ENCODE measurements around the gene KRTAP10-2. TPM values are rescaled to one million over a fixed set of nuclear protein-coding genes. Genes with fewer than 3 reads are reported as not detected.

Gene KRTAP10-2
- total and polyA plus RNA-seq, 7 donors = not detected

- H3K9me3 ChIP-seq = no peaks in the 10 kb centered on the region
- H3K27me3 ChIP-seq = no peaks in the 10 kb centered on the region
- no peak for TF ChIP-seq POLR2AphosphoS5 (IDR thresholded peaks at IDR 0.05)
- no peak for TF ChIP-seq POLR2A (IDR thresholded peaks at IDR 0.05)
- no peak for TF ChIP-seq CTCF (IDR thresholded peaks at IDR 0.05)
- no peak for TF ChIP-seq EP300 (IDR thresholded peaks at IDR 0.05)
- no peak overlapping the region for H3K27ac ChIP-seq
- intact Hi-C loops (cut with DNase I) = no loop called here
- no peak overlapping the region for H3K4me3 ChIP-seq
- H3K4me1 ChIP-seq = no peaks in the 10 kb centered on the region
- WGBS, 2 donors = 72 to 81% methylated on average over 2 of the region's 2 CpGs
- H3K36me3 ChIP-seq = no peaks in the 10 kb centered on the region
- DNase-seq = no peak
These were observed 26.6 kb downstream of the KRTAP10-2 start for GRCh38 chr21:44524414-44525371.

GRCh38 chr21:44523567-44524413, 27.5 kb downstream of the KRTAP10-2 start:
- Histone ChIP-seq H3K27me3 (no peaks in the 10 kb centered on the region), H3K4me1 (no peaks in the 10 kb centered on the region), H3K9me3 (no peaks in the 10 kb centered on the region), H3K36me3 (no peaks in the 10 kb centered on the region), H3K27ac (no peak overlapping the region), H3K4me3 (no peak overlapping the region)
- 77 to 90% methylated on average over 1 of the region's 1 CpG for WGBS, 2 donors
- no peak for DNase-seq
- intact Hi-C loops (cut with DNase I) = no loop called here
- TF ChIP-seq POLR2AphosphoS5 (IDR thresholded peaks at IDR 0.05) = no peak
- TF ChIP-seq POLR2A (IDR thresholded peaks at IDR 0.05) = no peak
- TF ChIP-seq EP300 (IDR thresholded peaks at IDR 0.05) = no peak
- TF ChIP-seq CTCF (IDR thresholded peaks at IDR 0.05) = no peak

GRCh38 chr21:44522753-44523204, 28.5 kb downstream of the KRTAP10-2 start:
- 69 to 78% methylated on average over 1 of the region's 1 CpG for WGBS, 2 donors
- Histone ChIP-seq H3K36me3 (no peaks in the 10 kb centered on the region), H3K4me3 (no peak overlapping the region), H3K27me3 (no peaks in the 10 kb centered on the region), H3K9me3 (no peaks in the 10 kb centered on the region), H3K4me1 (no peaks in the 10 kb centered on the region), H3K27ac (no peak overlapping the region)
- DNase-seq = no peak
- intact Hi-C loops (cut with DNase I) = no loop called here
- TF ChIP-seq EP300 (IDR thresholded peaks at IDR 0.05) = no peak

- H3K27me3 ChIP-seq = no peaks in the 10 kb centered on the region
- no peak overlapping the region for H3K27ac ChIP-seq
- TF ChIP-seq POLR2AphosphoS5 (IDR thresholded peaks at IDR 0.05) (no peak), POLR2A (IDR thresholded peaks at IDR 0.05) (no peak), CTCF (IDR thresholded peaks at IDR 0.05) (no peak), EP300 (IDR thresholded peaks at IDR 0.05) (no peak)
- H3K4me1 ChIP-seq = no peaks in the 10 kb centered on the region
- WGBS, 2 donors = 90% methylated on average over 33 of the region's 33 CpGs
- DNase-seq = peak; percentile 57
- H3K9me3 ChIP-seq = no peaks in the 10 kb centered on the region
- H3K36me3 ChIP-seq = no peaks in the 10 kb centered on the region
- intact Hi-C loops (cut with DNase I) = no loop called here
- H3K4me3 ChIP-seq = no peak overlapping the region
These were observed 29.2 kb downstream of the KRTAP10-2 start for GRCh38 chr21:44521928-44522752.

Data from sigmoid colon (tissue), 7 donors.